GM18520 (cell line): ENCODE measurements around the gene MAP1LC3B.
"Not testable (repeated sequence)": the region's sequence is repeated elsewhere in the genome, so short reads cannot be mapped to it uniquely, and the experiment has no call there.

Source experiments
- ATAC-seq: cut with Tn5 transposase; IDR thresholded peaks from one replicate; pipeline ENCODE4 v1.9.1; 2021; ENCODE audit not compliant: unreplicated experiment

MAP1LC3B gene

DNA sequence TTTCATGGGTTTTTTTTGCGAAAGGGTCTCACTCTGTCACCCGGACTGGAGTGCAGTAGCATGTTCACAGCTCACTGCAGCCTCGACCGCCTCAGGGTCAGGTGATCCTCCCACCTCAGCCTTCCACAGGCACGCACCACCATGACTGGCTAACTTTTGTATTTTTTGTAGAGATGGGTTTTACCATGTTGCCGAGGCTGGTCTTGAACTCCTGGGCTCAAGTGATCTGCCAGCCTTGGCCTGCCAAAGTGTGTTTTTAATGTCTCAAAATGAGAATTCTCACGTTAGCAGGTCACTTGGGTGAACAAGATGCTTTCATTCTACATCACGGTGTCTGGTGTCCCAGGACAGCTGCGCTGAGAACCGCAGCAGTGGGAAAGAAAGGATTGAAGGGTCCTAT is 11.7 kb upstream of the MAP1LC3B start:
- no peak for ATAC-seq

- no peak for ATAC-seq
These were observed 11.3 kb upstream of the MAP1LC3B start for GRCh38 chr16:87380881-87381280.

DNA sequence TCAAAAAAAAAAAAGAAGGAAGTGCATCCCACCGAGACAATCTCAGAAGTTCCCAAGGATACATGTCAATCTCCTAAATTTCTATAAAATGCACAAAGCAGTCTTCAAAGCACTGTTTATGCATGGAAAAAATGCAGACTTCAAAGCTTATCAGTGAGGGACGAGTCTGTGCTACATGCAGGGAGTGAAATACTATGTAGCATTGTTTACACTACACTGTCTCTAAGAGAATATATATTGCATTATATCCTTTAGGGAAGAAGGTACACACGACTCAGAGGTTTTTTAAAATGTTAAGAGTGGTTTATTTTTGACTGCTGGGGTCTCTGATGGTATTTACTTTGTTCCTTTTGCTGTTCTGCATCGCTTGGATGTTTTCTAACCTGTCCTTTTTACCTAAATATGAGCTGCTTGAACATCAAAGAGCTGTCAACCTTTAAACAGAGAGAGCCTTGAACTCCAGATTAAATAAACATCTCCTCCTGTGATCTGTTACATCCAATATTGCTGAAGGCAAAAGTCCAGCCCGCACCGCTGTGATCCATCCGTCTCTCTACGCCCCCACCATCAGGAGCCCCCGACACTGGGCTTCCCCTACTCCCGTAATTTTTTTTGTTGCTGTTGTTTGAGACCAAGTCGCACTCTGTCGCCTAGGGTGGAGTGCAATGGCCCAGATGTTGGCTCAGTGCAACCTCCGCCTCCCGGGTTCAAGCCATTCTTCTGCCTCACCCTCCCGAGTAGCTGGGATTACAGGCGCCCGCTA is 9.9 kb upstream of the MAP1LC3B start:
- no peak for ATAC-seq

DNA sequence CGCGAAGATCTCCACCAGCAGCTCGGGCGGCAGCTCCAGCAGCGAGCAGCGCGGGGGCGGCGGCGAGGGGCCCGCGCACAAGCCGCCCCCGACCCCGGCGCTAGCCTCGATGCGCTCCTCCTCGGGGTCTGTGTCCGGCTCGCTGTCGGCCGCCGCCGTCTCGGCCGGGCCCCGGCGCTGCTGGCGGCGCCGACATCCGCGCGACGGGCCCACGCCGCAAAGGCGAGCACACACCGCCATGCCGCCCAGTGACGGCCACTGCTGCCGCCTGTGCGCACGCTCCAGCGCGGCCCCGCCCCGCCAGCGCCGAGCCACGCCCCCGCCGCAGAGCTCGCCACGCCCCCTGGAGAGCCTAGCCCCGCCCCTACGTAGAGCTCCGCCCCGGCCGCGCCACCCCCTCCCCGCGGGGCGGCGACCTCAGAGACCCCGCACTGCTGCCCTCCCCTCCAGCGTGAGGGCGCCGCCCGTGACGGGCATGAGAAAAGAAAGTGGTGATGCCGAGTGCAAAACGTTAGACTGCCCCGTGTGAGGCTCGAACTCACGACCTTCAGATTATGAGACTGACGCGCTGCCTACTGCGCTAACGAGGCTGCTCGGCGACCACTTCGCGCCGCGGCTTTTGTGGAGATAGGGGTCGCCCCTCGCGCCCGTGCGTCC is 8.5 kb upstream of the MAP1LC3B start, which contains the start of gene FBXO31:
Gene FBXO31 (minus strand): TSS at position 272 of the 657 bp plus-strand sequence. CDS start 32 bp downstream, at position 240.
- ATAC-seq: peak; percentile 29

DNA sequence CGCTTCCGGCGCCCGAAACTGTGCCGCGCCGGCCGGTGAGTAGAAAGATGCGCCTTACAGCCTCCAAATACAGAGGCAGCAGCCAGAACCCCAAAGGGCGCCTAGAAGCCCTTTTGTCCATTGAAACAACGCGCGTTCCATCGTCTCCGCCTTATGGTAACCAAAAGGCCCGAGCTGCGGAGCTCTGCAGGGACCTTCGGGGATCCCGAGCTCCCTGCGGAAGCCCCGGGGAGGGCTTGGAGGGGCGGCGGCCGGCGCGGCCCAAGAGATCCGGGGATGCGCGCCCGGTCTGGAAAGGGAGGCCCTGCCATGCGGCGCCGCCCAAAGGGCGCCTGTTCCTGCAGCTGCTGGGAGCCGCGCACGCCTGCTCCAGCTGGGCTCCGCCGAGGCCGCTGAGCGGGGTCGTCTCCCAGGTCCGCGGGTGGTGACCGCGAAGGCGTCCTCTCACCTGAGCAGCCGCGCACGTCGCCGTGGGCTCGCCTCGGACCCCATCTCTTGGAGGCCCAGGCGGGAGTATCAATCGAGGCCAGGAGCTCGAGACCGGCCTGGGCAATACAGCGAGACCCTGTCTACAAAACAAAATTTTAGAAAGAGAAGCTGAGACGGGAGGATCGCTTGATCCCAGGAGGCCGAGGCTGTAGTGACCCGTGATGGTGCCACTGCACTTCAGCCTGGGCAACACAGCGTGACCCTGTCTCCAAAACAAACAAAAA is 7.8 kb upstream of the MAP1LC3B start:
- no peak for ATAC-seq

DNA sequence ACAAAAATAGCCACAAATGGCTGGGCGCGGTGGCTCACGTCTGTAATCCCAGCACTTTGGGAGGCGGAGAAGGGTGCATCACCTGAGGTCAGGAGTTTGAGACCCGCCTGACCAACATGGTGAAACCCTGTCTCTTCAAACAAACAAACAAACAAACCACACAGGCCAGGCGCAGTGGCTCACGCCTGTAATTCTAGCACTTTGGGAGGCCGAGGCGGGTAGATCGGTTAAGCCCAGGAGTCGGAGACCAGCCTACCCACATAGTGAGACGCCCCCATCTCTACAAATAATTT is 7.3 kb upstream of the MAP1LC3B start:
- ATAC-seq: not testable (repeated sequence)

DNA sequence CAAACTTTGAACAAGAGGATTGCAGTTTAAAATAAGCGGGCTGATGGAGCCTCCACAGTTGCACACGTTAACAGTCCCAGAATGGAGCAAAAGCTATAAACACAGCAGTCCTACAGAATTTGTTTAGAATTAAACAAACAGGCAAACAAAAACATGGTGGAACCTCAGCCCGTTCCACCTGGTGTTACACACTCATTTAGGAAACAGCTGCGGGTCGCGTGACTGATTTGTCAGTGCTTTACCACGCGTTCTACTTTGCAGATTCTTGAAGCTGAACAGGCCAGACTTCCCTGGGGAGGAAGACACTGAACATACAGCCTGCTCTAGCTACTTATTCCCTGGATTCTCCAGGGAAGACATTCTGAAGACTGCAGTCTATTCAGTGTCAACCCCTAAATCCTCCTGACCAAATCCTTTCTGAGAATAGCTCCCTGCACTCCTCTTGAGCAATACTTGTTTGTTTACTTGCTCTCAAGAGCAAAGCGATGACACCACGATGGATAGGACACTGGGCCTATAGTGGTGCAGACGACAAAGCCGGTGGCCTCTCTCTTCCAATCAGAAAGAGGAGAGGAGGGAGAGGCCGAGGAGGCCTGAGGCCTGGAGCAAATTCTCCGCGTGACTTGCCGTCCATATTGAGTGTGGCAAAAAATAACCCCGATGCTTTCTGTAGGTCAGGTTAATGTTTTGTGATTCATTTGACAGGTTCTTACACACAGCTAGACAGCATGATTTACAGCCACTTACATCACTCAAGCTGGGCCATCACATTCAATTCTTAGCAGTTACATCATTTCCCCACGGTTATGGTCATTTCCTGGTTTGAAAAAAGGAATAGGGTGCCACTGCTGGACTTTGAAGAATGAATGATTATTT is 4.0 kb upstream of the MAP1LC3B start:
- peak; percentile 48 for ATAC-seq

- no peak for ATAC-seq
These were observed 3.4 kb upstream of the MAP1LC3B start for GRCh38 chr16:87388818-87389134.

- ATAC-seq: no peak
These were observed 2.9 kb upstream of the MAP1LC3B start for GRCh38 chr16:87389245-87389644.

GRCh38 chr16:87389914-87390313 is 2.2 kb upstream of the MAP1LC3B start:
- ATAC-seq: not testable (repeated sequence)

- ATAC-seq: no peak
These were observed 1.4 kb upstream of the MAP1LC3B start for GRCh38 chr16:87390641-87391323.

DNA sequence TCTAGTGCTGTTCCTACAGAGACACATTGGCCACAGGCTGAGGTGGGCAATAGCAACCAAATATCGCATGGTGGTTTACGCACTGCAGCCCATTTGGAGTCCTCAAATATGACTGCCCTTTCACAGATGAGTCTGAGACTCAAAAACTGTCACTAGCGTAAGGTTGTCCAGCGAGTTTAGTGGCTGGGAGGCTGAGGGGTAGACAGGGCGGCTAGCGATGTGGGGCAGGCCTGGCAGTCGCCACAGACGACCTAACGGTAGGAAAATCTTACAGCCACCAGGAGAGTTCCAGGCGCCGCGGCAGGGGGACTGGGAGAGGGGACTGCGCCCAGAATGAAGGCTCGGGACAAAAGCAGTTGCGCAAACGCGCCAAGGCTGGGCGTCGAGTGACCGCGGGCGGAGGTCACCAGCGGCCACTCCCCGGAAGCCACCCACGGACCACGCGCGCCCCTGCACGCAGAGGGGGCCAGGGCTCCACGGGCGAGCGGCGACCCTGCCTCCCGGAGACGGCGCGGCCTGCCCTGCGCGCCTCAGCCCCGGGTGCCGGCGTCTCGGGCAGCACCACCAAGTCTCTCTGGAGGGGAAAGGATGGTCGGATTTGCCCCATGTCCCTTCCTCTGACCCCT is 699 bp upstream of the MAP1LC3B start:
- ATAC-seq: no peak

DNA sequence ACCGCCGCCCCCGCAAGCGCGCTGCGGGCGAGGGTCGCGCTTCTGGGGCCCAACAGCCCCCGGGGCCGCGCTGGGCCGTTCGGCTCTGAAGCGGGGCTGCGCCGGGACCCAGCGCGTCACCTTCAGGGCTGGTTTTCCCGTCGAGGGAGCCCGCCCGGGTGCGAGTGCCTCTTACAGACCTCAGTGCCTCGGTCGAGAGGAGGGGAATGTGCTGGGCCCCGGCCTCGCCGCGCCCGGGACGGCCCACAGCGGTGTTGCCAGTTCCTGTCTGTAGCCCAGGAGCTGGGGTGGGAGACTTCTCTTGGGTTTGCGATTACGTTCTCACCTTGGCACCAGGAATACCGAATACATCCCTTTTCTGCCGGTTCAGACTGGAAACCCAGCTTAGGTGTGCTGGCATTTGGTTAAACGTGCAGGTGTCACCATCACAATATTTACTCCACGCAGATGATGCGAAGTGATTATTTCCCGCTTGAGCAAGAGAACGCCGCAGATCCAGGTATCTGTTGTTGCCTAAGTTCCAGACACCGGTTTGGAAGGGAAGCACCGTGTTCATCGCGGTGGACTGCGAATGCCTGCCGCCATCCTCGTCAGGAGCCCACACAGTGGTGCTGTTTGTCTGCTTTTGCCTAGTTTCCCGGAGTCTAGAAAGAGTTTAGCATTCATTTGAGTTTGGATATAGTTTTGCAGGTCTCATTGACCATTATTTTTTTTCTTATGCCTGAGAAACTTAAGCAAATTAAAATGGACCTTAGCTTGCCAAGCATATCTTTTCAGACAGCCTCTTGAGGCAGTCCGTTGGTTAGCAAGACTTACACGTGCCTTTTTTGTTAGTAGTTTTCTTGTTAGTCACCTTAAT is 914 bp downstream of the MAP1LC3B start:
- no peak for ATAC-seq

- ATAC-seq: no peak
These were observed 1.5 kb downstream of the MAP1LC3B start for GRCh38 chr16:87393680-87394055.

- no peak for ATAC-seq
These were observed 3.2 kb downstream of the MAP1LC3B start for GRCh38 chr16:87395181-87395842.

DNA sequence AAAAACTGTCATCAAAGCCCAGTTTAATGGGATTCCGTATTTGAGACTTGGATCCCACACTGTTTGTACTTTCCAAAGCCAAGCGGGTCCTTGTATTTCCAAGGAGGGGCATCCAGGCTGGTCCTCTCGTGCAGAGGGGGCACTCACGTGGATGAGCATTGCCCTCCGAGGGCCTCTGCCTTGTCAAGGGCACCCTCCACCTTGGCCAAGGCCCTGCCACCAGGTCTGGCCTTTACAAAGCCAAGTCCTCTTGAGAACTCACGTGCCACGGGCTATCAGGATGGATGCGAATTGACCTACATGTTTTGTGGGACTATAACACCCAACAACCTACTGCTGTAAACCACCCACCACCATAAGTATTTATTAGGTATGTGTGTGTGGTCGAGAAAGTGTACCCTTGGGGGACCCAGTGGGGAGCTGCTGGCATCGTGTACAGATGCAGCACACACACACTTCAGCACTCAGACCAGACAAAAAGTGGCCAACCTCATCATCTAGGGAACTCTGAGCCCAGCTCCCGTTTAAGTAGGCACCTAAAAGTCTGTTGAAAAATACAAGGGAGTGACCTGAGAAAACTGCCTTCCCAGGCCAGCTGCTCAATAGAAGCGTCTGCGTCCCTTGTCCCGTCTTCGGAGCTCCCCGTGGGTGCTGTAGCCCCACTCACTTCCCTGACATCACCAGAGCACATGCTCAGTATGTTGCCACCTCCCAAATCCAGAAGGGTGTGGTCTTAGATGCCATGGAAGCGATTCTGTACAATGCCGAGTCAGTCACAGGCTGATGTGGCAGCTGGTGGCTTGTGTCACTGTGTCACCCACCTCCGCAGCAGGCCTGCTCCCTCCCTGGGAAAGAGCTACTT is 12.9 kb downstream of the MAP1LC3B start:
- no peak for ATAC-seq

- no peak for ATAC-seq
These were observed 14.5 kb downstream of the MAP1LC3B start for GRCh38 chr16:87406495-87407088.
